Brain microvascular endothelial cell (primary cell): Measurements from ENCODE around the gene CISD1.
A peak's percentile ranks its signal among the peaks of the same experiment; 100 is the strongest.

Experiments used
- DNase-seq: peaks from one replicate; pipeline ENCODE4 v3.0.0-alpha.2; 2020
- H3K27ac ChIP-seq: fragments of 250-450 bp; sonication (Bioruptor Pico); 2 replicates; pipeline ENCODE4 v1.5.1; 2020; ENCODE audit warnings: mild to moderate bottlenecking, moderate library complexity
- H3K27me3 ChIP-seq: fragments of 250-450 bp; sonication (Bioruptor Pico); replicated peaks from 2 replicates; pipeline ENCODE4 v1.5.1; 2020; ENCODE audit warnings: mild to moderate bottlenecking
- H3K36me3 ChIP-seq: fragments of 250-450 bp; sonication (Bioruptor Pico); replicated peaks from 2 replicates; pipeline ENCODE4 v1.5.1; 2020; ENCODE audit warnings: mild to moderate bottlenecking
- H3K4me3 ChIP-seq: 2 replicates; pipeline ENCODE4 v1.5.1; 2011; ENCODE audit warnings: low read depth, mild to moderate bottlenecking, control low read depth, low read length, moderate library complexity
- CTCF ChIP-seq: IDR thresholded peaks from 2 replicates; pipeline ENCODE4 v1.5.1; 2011; ENCODE audit warnings: low read depth, mild to moderate bottlenecking, moderate library complexity, low read length, control low read depth, inconsistent platforms; ENCODE audit errors: missing control alignments
- in situ Hi-C: cut with HindIII; loops from 2 replicates; pipeline ENCODE4 v1.10.0; 2017; ENCODE audit warnings: low sequenced_read_pairs, low pct_ligation_motif_present

The CISD1 gene

GRCh38 chr10:58268454-58268945, 462 bp upstream of the CISD1 start:
- Histone ChIP-seq H3K27me3 (no peaks in the 10 kb centered on the region), H3K4me3 (peak overlapping the region; percentile 80)
- in situ Hi-C loops, result no loop called here

GRCh38 chr10:58269782-58270290, 874 bp downstream of the CISD1 start:
- peak overlapping the region; percentile 80 for H3K4me3 ChIP-seq
- in situ Hi-C loops, result no loop called here
- H3K27me3 ChIP-seq, result no peaks in the 10 kb centered on the region
- peak overlapping the region; percentile 89 for H3K27ac ChIP-seq
- no peak for TF ChIP-seq CTCF
- DNase-seq, result no peak
- no peaks in the 10 kb centered on the region for H3K36me3 ChIP-seq

More at GRCh38 chr10:58268454-58268945, 462 bp upstream of the CISD1 start:
- no peak for DNase-seq
- Histone ChIP-seq H3K36me3 (no peaks in the 10 kb centered on the region), H3K27ac (peak overlapping the region; percentile 32)
- TF ChIP-seq CTCF, result no peak

- Histone ChIP-seq H3K4me3 (no peak overlapping the region), H3K36me3 (no peaks in the 10 kb centered on the region), H3K27ac (peak overlapping the region; percentile 84), H3K27me3 (no peaks in the 10 kb centered on the region)
- no peak for DNase-seq
- in situ Hi-C loops, result no loop called here
- no peak for TF ChIP-seq CTCF
These were observed 6.3 kb downstream of the CISD1 start for GRCh38 chr10:58275261-58275660.

GRCh38 chr10:58275908-58276307, 6.9 kb downstream of the CISD1 start:
- Histone ChIP-seq H3K27me3 (no peaks in the 10 kb centered on the region), H3K36me3 (no peaks in the 10 kb centered on the region), H3K4me3 (no peak overlapping the region), H3K27ac (peak overlapping the region; percentile 84)
- no peak for TF ChIP-seq CTCF
- DNase-seq, result peak; percentile 62
- in situ Hi-C loops, result no loop called here

GRCh38 chr10:58278274-58278961, 9.5 kb downstream of the CISD1 start:
- H3K27ac ChIP-seq, result no peak overlapping the region
- in situ Hi-C loops, result no loop called here
- no peak for TF ChIP-seq CTCF
- no peaks in the 10 kb centered on the region for H3K36me3 ChIP-seq
- no peak overlapping the region for H3K4me3 ChIP-seq
- DNase-seq, result no peak
- H3K27me3 ChIP-seq, result no peaks in the 10 kb centered on the region
